Measurements from ENCODE around the gene NHSL2.

The NHSL2 gene

GRCh38 chrX:72016881-72017783, 106.5 kb downstream of the NHSL2 start:
- H3K27ac ChIP-seq (ENCODE audit: low read depth, low read length): no peak overlapping the region
- H3K27me3 ChIP-seq (ENCODE audit: insufficient read depth, low read length): no peaks in the 10 kb centered on the region
- H3K4me3 ChIP-seq (ENCODE audit: low read depth, low read length): no peak overlapping the region
- H3K36me3 ChIP-seq (ENCODE audit: insufficient read depth, low read length): no peaks in the 10 kb centered on the region
- H2AFZ ChIP-seq (ENCODE audit: low read length, unreplicated experiment): no peak overlapping the region
- H3K4me1 ChIP-seq (ENCODE audit: control insufficient read depth, insufficient read depth, low read length, unreplicated experiment): no peaks in the 10 kb centered on the region
- H3K79me2 ChIP-seq (ENCODE audit: control insufficient read depth, insufficient read depth, low read length, unreplicated experiment): no peaks in the 10 kb centered on the region

- H3K4me3 ChIP-seq (ENCODE audit: low read depth, low read length): peak overlapping the region; percentile 57
- H2AFZ ChIP-seq (ENCODE audit: low read length, unreplicated experiment): peak overlapping the region; percentile 68
- no peaks in the 10 kb centered on the region for H3K27me3 ChIP-seq (ENCODE audit: insufficient read depth, low read length)
- no peaks in the 10 kb centered on the region for H3K79me2 ChIP-seq (ENCODE audit: control insufficient read depth, insufficient read depth, low read length, unreplicated experiment)
- H3K4me1 ChIP-seq (ENCODE audit: control insufficient read depth, insufficient read depth, low read length, unreplicated experiment): no peaks in the 10 kb centered on the region
- H3K27ac ChIP-seq (ENCODE audit: low read depth, low read length): no peak overlapping the region
- H3K36me3 ChIP-seq (ENCODE audit: insufficient read depth, low read length): no peaks in the 10 kb centered on the region
These were observed 107.8 kb downstream of the NHSL2 start for GRCh38 chrX:72018277-72019112.

GRCh38 chrX:72019487-72019886, 108.8 kb downstream of the NHSL2 start:
- Histone ChIP-seq H3K27ac (ENCODE audit: low read depth, low read length) (no peak overlapping the region), H3K4me3 (ENCODE audit: low read depth, low read length) (no peak overlapping the region), H3K27me3 (ENCODE audit: insufficient read depth, low read length) (no peaks in the 10 kb centered on the region), H3K36me3 (ENCODE audit: insufficient read depth, low read length) (no peaks in the 10 kb centered on the region), H3K4me1 (ENCODE audit: control insufficient read depth, insufficient read depth, low read length, unreplicated experiment) (no peaks in the 10 kb centered on the region), H3K79me2 (ENCODE audit: control insufficient read depth, insufficient read depth, low read length, unreplicated experiment) (no peaks in the 10 kb centered on the region), H2AFZ (ENCODE audit: low read length, unreplicated experiment) (no peak overlapping the region)

- Histone ChIP-seq H3K4me3 (ENCODE audit: low read depth, low read length) (no peak overlapping the region), H3K79me2 (ENCODE audit: control insufficient read depth, insufficient read depth, low read length, unreplicated experiment) (no peaks in the 10 kb centered on the region), H3K36me3 (ENCODE audit: insufficient read depth, low read length) (no peaks in the 10 kb centered on the region), H3K4me1 (ENCODE audit: control insufficient read depth, insufficient read depth, low read length, unreplicated experiment) (no peaks in the 10 kb centered on the region), H3K27me3 (ENCODE audit: insufficient read depth, low read length) (no peaks in the 10 kb centered on the region), H3K27ac (ENCODE audit: low read depth, low read length) (no peak overlapping the region), H2AFZ (ENCODE audit: low read length, unreplicated experiment) (no peak overlapping the region)
These were observed 109.6 kb downstream of the NHSL2 start for GRCh38 chrX:72020204-72020603.

- no peaks in the 10 kb centered on the region for H3K4me1 ChIP-seq (ENCODE audit: control insufficient read depth, insufficient read depth, low read length, unreplicated experiment)
- H3K4me3 ChIP-seq (ENCODE audit: low read depth, low read length): no peak overlapping the region
- H3K36me3 ChIP-seq (ENCODE audit: insufficient read depth, low read length): no peaks in the 10 kb centered on the region
- no peaks in the 10 kb centered on the region for H3K27me3 ChIP-seq (ENCODE audit: insufficient read depth, low read length)
- H2AFZ ChIP-seq (ENCODE audit: low read length, unreplicated experiment): no peak overlapping the region
- H3K79me2 ChIP-seq (ENCODE audit: control insufficient read depth, insufficient read depth, low read length, unreplicated experiment): no peaks in the 10 kb centered on the region
- no peak overlapping the region for H3K27ac ChIP-seq (ENCODE audit: low read depth, low read length)
These were observed 110.1 kb downstream of the NHSL2 start for GRCh38 chrX:72020788-72021187.

GRCh38 chrX:72021975-72022374, 111.3 kb downstream of the NHSL2 start:
- Histone ChIP-seq H3K27me3 (ENCODE audit: insufficient read depth, low read length) (no peaks in the 10 kb centered on the region), H2AFZ (ENCODE audit: low read length, unreplicated experiment) (no peak overlapping the region), H3K36me3 (ENCODE audit: insufficient read depth, low read length) (no peaks in the 10 kb centered on the region), H3K27ac (ENCODE audit: low read depth, low read length) (no peak overlapping the region), H3K79me2 (ENCODE audit: control insufficient read depth, insufficient read depth, low read length, unreplicated experiment) (no peaks in the 10 kb centered on the region), H3K4me1 (ENCODE audit: control insufficient read depth, insufficient read depth, low read length, unreplicated experiment) (peaks cover 4% of the 10 kb centered on the region), H3K4me3 (ENCODE audit: low read depth, low read length) (no peak overlapping the region)

- Histone ChIP-seq H3K27ac (ENCODE audit: low read depth, low read length) (no peak overlapping the region), H3K36me3 (ENCODE audit: insufficient read depth, low read length) (no peaks in the 10 kb centered on the region), H2AFZ (ENCODE audit: low read length, unreplicated experiment) (no peak overlapping the region)
These were observed 112.4 kb downstream of the NHSL2 start for GRCh38 chrX:72023071-72023470.

GRCh38 chrX:72025236-72025770, 114.7 kb downstream of the NHSL2 start:
- no peak overlapping the region for H2AFZ ChIP-seq (ENCODE audit: low read length, unreplicated experiment)
- H3K27ac ChIP-seq (ENCODE audit: low read depth, low read length): no peak overlapping the region
- H3K27me3 ChIP-seq (ENCODE audit: insufficient read depth, low read length): no peaks in the 10 kb centered on the region

More at GRCh38 chrX:72023071-72023470, 112.4 kb downstream of the NHSL2 start:
- H3K4me3 ChIP-seq (ENCODE audit: low read depth, low read length): no peak overlapping the region
- no peaks in the 10 kb centered on the region for H3K27me3 ChIP-seq (ENCODE audit: insufficient read depth, low read length)
- H3K79me2 ChIP-seq (ENCODE audit: control insufficient read depth, insufficient read depth, low read length, unreplicated experiment): no peaks in the 10 kb centered on the region
- peaks cover 4% of the 10 kb centered on the region for H3K4me1 ChIP-seq (ENCODE audit: control insufficient read depth, insufficient read depth, low read length, unreplicated experiment)

GRCh38 chrX:72026341-72027023, 115.8 kb downstream of the NHSL2 start:
- Histone ChIP-seq H3K79me2 (ENCODE audit: control insufficient read depth, insufficient read depth, low read length, unreplicated experiment) (no peaks in the 10 kb centered on the region), H3K27ac (ENCODE audit: low read depth, low read length) (no peak overlapping the region), H2AFZ (ENCODE audit: low read length, unreplicated experiment) (no peak overlapping the region), H3K36me3 (ENCODE audit: insufficient read depth, low read length) (no peaks in the 10 kb centered on the region), H3K4me3 (ENCODE audit: low read depth, low read length) (no peak overlapping the region), H3K27me3 (ENCODE audit: insufficient read depth, low read length) (no peaks in the 10 kb centered on the region), H3K4me1 (ENCODE audit: control insufficient read depth, insufficient read depth, low read length, unreplicated experiment) (peaks cover 24% of the 10 kb centered on the region)

More at GRCh38 chrX:72025236-72025770, 114.7 kb downstream of the NHSL2 start:
- Histone ChIP-seq H3K36me3 (ENCODE audit: insufficient read depth, low read length) (no peaks in the 10 kb centered on the region), H3K4me3 (ENCODE audit: low read depth, low read length) (no peak overlapping the region), H3K79me2 (ENCODE audit: control insufficient read depth, insufficient read depth, low read length, unreplicated experiment) (no peaks in the 10 kb centered on the region), H3K4me1 (ENCODE audit: control insufficient read depth, insufficient read depth, low read length, unreplicated experiment) (peaks cover 20% of the 10 kb centered on the region)

All from ACC112 (cell line).